Measurements from ENCODE around the gene CYTH2.
"Not testable (repeated sequence)": the region's sequence is repeated elsewhere in the genome, so short reads cannot be mapped to it uniquely, and the experiment has no call there.

The CYTH2 gene

DNA sequence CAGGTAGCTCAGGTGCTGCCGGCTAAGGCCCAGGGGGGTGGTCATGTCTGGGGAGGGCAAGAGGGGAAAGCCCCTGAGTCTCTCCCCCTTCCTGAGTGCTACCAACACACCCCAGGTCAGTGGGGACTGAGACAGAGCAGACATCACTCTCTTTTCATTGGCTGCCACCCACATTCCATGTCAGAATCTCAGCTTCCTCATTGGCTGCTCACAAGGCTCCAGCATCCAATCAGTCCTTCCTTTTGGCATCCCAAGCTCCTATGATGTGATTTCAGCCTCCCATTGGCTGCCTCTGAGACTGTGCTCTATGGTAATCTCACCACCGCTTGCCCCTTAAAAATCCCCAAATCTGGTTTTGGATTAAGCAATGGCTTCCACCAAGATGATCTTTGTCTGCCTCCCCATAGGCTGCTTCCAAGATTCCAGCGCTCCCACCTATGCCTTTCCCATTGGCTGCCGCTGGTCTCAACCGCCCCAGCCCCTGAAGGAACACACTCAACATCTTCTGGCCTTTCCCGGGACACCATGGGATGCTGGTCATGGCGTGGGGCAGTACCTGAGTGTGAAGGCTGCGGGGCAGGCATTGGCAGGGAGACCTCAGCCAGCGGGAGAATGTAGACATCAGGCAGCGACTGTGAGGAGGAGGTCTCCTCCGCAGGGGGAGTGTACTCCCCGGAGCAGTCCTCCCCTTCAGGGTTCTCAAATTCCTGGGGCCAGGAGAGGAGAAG lies 40.5 kb downstream of the CYTH2 start:
- Mint-ChIP-seq H3K9me3 (no peaks in the 10 kb centered on the region), H3K4me1 (peaks cover 13% of the 10 kb centered on the region), H3K4me3 (no peak overlapping the region), H3K27ac (peak overlapping the region; percentile 17), H3K36me3 (no peaks in the 10 kb centered on the region), H3K27me3 (no peaks in the 10 kb centered on the region)

DNA sequence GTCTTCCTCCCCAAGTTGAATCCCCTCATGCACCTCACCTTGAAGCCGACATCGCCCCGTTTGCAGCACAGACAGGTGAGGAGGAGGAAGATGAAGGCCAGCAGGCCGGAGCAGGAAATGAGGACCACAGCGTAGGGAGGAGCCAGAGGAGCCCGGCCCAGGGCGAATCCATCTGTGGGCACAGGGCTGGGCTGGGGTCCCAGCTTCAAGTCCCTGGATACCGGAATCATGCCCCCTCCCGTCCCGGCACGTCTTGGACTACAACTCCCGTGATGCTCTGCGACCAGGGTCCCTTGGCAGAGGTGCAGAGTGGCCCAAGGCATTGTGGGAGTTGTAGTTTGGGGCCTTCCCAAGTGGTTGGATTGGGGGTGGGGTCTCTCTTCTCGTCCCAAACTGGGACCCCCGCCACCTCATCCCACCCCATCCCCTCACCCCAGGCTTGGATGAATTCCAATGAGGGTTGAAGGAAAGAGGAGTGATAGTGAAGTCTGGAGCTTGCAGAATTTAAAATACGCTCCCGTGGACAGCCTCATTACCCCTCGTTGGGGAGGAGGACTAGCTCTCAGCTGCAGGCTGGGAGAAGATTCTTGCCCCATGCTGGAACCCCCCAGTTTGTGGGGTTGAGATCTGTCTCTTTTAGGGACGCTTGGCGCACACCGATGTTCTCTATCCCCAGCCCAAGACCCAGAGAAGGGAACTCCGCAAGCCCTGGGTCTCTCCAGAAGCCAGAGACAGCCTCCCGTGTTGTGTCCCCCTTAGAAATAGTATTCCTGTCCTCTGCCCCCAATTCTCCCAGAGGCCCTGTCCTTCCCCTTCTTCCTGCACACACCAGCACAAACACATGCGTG lies 41.5 kb downstream of the CYTH2 start:
- H3K27me3 Mint-ChIP-seq: no peaks in the 10 kb centered on the region
- H3K27ac Mint-ChIP-seq: peak overlapping the region; percentile 60
- H3K9me3 Mint-ChIP-seq: no peaks in the 10 kb centered on the region
- peak overlapping the region; percentile 85 for H3K4me3 Mint-ChIP-seq
- H3K36me3 Mint-ChIP-seq: no peaks in the 10 kb centered on the region
- H3K4me1 Mint-ChIP-seq: peaks cover 13% of the 10 kb centered on the region

- Mint-ChIP-seq H3K27ac (no peak overlapping the region), H3K9me3 (no peaks in the 10 kb centered on the region), H3K27me3 (no peaks in the 10 kb centered on the region), H3K4me1 (peaks cover 13% of the 10 kb centered on the region), H3K4me3 (peak overlapping the region; percentile 85), H3K36me3 (no peaks in the 10 kb centered on the region)
These were observed 42.2 kb downstream of the CYTH2 start for GRCh38 chr19:48511321-48511731.

GRCh38 chr19:48511800-48512503 lies 42.8 kb downstream of the CYTH2 start, which contains the start of gene LMTK3:
LMTK3 (minus strand) TSS chr19:48511835; CDS start chr19:48511576, 259 bp downstream.
- H3K4me3 Mint-ChIP-seq: peak within 1 kb of the TSS; percentile 85
- H3K4me1 Mint-ChIP-seq: peaks cover 13% of the 10 kb centered on the region
- H3K27me3 Mint-ChIP-seq: no peaks in the 10 kb centered on the region
- no peaks in the 10 kb centered on the region for H3K9me3 Mint-ChIP-seq
- H3K36me3 Mint-ChIP-seq: no peaks in the 10 kb centered on the region
- H3K27ac Mint-ChIP-seq: peak within 1 kb of the TSS; percentile 60

DNA sequence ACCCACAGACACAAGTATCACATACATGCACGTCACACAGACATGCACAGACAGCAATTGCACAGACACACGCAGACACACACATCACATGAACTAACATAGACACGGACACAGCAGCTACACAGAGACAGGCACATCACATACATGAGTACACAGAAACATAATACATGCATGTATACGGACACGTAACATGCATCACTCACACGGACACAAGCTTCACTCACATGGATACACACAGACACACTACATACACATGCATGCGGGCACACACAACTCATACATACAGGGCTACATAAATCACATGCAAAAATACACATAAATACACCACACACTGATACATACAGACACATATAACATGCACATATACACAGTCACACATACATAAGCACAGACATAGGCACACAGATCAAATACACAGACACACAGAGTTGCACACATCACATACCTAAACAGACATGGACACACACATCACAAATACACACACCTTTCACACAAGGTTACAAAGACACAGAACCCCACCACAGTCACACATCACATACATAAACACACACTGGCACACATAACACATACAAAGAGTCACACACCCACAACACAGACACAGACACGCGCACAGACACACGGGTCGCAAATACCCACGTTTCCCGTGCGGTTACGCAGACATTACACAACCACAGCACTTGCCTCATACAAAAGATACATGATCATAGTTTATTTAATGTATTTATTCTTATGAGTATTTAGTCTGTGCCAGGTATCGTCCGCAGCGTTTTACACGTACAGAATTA lies 43.5 kb downstream of the CYTH2 start:
- no peaks in the 10 kb centered on the region for H3K27me3 Mint-ChIP-seq
- no peaks in the 10 kb centered on the region for H3K36me3 Mint-ChIP-seq
- no peaks in the 10 kb centered on the region for H3K9me3 Mint-ChIP-seq
- H3K4me3 Mint-ChIP-seq: no peak overlapping the region
- peaks cover 13% of the 10 kb centered on the region for H3K4me1 Mint-ChIP-seq
- H3K27ac Mint-ChIP-seq: no peak overlapping the region

- no peaks in the 10 kb centered on the region for H3K36me3 Mint-ChIP-seq
- H3K27me3 Mint-ChIP-seq: no peaks in the 10 kb centered on the region
- peak overlapping the region; percentile 3 for H3K27ac Mint-ChIP-seq
These were observed 44.3 kb downstream of the CYTH2 start for GRCh38 chr19:48513289-48514122.

DNA sequence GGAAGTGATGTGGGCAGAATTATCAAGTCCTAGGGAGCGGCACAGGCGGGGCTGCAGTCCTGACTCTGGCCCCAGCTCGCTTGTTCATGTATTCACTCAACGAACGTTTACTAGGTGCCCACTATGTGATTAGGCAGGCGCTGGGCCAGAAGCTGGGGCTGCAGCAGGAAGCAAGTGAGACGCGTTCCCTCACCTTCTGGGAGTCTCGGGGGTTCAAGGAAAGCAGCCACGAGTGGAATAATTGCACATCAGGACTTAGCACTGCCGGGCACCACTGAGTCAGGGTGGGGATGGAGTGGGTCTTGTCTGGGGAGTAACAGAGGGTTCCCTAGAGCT lies 44.9 kb downstream of the CYTH2 start:
- Mint-ChIP-seq H3K4me1 (peaks cover 13% of the 10 kb centered on the region), H3K4me3 (no peak overlapping the region), H3K27ac (no peak overlapping the region), H3K27me3 (no peaks in the 10 kb centered on the region), H3K9me3 (no peaks in the 10 kb centered on the region), H3K36me3 (no peaks in the 10 kb centered on the region)

More at GRCh38 chr19:48513289-48514122, 44.3 kb downstream of the CYTH2 start:
- H3K9me3 Mint-ChIP-seq: no peaks in the 10 kb centered on the region
- H3K4me3 Mint-ChIP-seq: no peak overlapping the region
- H3K4me1 Mint-ChIP-seq: peaks cover 13% of the 10 kb centered on the region

DNA sequence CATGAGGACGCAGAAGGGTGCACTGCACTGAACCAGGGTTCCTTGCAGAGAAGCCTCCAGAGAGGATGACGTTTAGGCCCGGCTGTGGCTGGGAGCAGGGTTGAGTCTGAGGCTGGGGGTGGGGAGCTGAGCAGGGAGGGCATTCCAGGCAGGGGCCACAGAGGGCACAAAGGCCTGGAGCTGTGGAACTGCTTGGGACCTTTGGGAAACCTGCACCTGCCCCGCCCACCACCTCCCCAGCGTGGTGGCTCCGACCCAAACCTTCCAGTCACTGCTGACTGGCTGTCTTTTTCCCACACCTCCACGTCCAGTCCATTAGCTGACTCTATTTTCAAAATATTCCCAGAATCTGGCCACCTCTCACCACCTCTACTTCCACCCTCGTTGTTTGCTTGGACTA lies 47.4 kb downstream of the CYTH2 start:
- no peaks in the 10 kb centered on the region for H3K36me3 Mint-ChIP-seq
- no peak overlapping the region for H3K27ac Mint-ChIP-seq
- H3K9me3 Mint-ChIP-seq: no peaks in the 10 kb centered on the region
- no peak overlapping the region for H3K4me3 Mint-ChIP-seq
- peaks cover 5% of the 10 kb centered on the region for H3K4me1 Mint-ChIP-seq
- H3K27me3 Mint-ChIP-seq: no peaks in the 10 kb centered on the region

GRCh38 chr19:48518207-48518606 lies 49.0 kb downstream of the CYTH2 start:
- H3K36me3 Mint-ChIP-seq: no peaks in the 10 kb centered on the region
- no peak overlapping the region for H3K4me3 Mint-ChIP-seq
- no peaks in the 10 kb centered on the region for H3K9me3 Mint-ChIP-seq
- H3K27me3 Mint-ChIP-seq: no peaks in the 10 kb centered on the region
- H3K4me1 Mint-ChIP-seq: peaks cover 5% of the 10 kb centered on the region
- H3K27ac Mint-ChIP-seq: peak overlapping the region; percentile 8

GRCh38 chr19:48519426-48519825 lies 50.3 kb downstream of the CYTH2 start:
- not testable (repeated sequence) for H3K4me1 Mint-ChIP-seq, H3K9me3 Mint-ChIP-seq, H3K36me3 Mint-ChIP-seq, H3K27me3 Mint-ChIP-seq, H3K27ac Mint-ChIP-seq, H3K4me3 Mint-ChIP-seq

GRCh38 chr19:48520134-48520533 lies 51.0 kb downstream of the CYTH2 start:
- Mint-ChIP-seq H3K9me3 (peaks cover 5% of the 10 kb centered on the region), H3K27ac (no peak overlapping the region), H3K4me1 (no peaks in the 10 kb centered on the region), H3K27me3 (peaks cover 2% of the 10 kb centered on the region), H3K4me3 (no peak overlapping the region), H3K36me3 (peaks cover 2% of the 10 kb centered on the region)

GRCh38 chr19:48524221-48524620 lies 55.1 kb downstream of the CYTH2 start:
- no peak overlapping the region for H3K27ac Mint-ChIP-seq
- no peaks in the 10 kb centered on the region for H3K4me1 Mint-ChIP-seq
- H3K9me3 Mint-ChIP-seq: peaks cover 5% of the 10 kb centered on the region
- H3K36me3 Mint-ChIP-seq: peaks cover 4% of the 10 kb centered on the region
- H3K4me3 Mint-ChIP-seq: no peak overlapping the region
- H3K27me3 Mint-ChIP-seq: peaks cover 2% of the 10 kb centered on the region

DNA sequence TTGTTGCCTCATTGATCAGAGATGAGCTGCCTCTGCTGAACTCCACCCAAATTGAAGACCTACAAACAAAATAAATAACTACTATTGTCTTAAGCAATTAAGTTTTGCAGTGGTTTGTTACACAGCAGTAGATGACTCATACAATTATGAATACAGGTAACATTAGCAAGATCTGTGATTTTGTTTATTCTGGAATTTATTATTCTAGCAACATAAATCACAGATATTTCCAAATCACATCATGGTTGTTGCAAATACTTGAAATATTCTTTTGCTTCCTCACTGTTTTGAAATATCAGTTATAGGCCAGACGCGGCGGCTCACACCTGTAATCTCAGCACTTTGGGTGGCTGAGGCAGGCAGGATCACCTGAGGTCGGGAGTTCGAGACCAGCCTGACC lies 55.6 kb downstream of the CYTH2 start:
- H3K4me1 Mint-ChIP-seq: no peaks in the 10 kb centered on the region
- no peak overlapping the region for H3K4me3 Mint-ChIP-seq
- H3K36me3 Mint-ChIP-seq: peaks cover 4% of the 10 kb centered on the region
- peaks cover 5% of the 10 kb centered on the region for H3K9me3 Mint-ChIP-seq
- H3K27me3 Mint-ChIP-seq: peaks cover 2% of the 10 kb centered on the region
- no peak overlapping the region for H3K27ac Mint-ChIP-seq

DNA sequence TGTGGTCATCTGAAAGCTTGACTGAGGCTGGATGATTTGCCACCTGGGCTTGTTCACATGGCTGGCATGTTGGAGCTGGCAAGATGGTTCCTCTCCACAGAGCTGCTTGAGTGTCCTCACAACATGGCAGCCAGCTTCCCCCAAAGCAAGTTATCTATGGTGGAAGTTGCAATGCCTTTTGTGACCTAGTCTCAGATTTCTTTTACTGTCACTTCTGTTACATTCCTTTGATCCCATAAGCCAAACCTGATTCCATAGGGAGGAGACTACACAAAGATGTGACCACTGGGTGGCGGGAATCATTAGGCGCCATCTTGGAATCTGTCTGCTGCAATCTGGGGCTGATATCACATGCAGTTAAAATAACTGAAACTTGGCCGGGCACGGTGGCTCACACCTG lies 60.0 kb downstream of the CYTH2 start:
- no peak overlapping the region for H3K27ac Mint-ChIP-seq
- no peak overlapping the region for H3K4me3 Mint-ChIP-seq
- H3K4me1 Mint-ChIP-seq: no peaks in the 10 kb centered on the region
- H3K9me3 Mint-ChIP-seq: peaks cover 2% of the 10 kb centered on the region
- no peaks in the 10 kb centered on the region for H3K27me3 Mint-ChIP-seq
- peaks cover 3% of the 10 kb centered on the region for H3K36me3 Mint-ChIP-seq

Data from activated naive CD4-positive, alpha-beta T cell treated with anti-CD3 and anti-CD28 coated beads, Interleukin-2, amount 50 U/mL, for 24 hours (primary cell).